ENCODE data around the gene TMEM175.

DNA sequence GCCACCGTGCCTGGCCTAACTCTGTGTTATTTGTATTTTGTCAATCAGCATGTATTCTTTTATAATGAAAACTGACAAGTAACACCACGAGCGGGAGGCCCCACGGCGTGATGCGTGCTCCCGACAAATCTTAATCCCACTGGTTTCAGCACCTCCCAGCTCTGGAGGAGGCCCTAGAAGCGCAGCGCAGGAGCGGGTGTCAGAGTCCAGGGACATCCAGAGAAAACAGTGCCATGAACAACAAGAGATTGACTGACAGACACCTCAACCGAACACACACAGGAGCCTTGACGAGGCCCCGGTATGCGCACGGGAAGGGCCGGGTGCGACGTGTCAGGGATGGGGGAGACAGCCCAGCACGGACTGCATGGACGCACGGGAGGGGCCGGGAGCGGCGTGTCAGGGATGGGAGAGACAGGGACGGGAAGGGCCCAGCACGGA is 23.1 kb upstream of the TMEM175 start:
- TF ChIP-seq, protein P1, sequence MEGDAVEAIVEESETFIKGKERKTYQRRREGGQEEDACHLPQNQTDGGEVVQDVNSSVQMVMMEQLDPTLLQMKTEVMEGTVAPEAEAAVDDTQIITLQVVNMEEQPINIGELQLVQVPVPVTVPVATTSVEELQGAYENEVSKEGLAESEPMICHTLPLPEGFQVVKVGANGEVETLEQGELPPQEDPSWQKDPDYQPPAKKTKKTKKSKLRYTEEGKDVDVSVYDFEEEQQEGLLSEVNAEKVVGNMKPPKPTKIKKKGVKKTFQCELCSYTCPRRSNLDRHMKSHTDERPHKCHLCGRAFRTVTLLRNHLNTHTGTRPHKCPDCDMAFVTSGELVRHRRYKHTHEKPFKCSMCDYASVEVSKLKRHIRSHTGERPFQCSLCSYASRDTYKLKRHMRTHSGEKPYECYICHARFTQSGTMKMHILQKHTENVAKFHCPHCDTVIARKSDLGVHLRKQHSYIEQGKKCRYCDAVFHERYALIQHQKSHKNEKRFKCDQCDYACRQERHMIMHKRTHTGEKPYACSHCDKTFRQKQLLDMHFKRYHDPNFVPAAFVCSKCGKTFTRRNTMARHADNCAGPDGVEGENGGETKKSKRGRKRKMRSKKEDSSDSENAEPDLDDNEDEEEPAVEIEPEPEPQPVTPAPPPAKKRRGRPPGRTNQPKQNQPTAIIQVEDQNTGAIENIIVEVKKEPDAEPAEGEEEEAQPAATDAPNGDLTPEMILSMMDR (IDR thresholded peaks at IDR 0.05): no peak
- TF ChIP-seq POLR2A (IDR thresholded peaks at IDR 0.05): no peak
- TF ChIP-seq EP300 (IDR thresholded peaks at IDR 0.05): no peak
